Measurements from ENCODE around the gene ZNF655.
"Not testable (repeated sequence)": the region's sequence is repeated elsewhere in the genome, so short reads cannot be mapped to it uniquely, and the experiment has no call there.

The ZNF655 gene, protein sequence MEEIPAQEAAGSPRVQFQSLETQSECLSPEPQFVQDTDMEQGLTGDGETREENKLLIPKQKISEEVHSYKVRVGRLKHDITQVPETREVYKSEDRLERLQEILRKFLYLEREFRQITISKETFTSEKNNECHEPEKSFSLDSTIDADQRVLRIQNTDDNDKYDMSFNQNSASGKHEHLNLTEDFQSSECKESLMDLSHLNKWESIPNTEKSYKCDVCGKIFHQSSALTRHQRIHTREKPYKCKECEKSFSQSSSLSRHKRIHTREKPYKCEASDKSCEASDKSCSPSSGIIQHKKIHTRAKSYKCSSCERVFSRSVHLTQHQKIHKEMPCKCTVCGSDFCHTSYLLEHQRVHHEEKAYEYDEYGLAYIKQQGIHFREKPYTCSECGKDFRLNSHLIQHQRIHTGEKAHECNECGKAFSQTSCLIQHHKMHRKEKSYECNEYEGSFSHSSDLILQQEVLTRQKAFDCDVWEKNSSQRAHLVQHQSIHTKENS

DNA sequence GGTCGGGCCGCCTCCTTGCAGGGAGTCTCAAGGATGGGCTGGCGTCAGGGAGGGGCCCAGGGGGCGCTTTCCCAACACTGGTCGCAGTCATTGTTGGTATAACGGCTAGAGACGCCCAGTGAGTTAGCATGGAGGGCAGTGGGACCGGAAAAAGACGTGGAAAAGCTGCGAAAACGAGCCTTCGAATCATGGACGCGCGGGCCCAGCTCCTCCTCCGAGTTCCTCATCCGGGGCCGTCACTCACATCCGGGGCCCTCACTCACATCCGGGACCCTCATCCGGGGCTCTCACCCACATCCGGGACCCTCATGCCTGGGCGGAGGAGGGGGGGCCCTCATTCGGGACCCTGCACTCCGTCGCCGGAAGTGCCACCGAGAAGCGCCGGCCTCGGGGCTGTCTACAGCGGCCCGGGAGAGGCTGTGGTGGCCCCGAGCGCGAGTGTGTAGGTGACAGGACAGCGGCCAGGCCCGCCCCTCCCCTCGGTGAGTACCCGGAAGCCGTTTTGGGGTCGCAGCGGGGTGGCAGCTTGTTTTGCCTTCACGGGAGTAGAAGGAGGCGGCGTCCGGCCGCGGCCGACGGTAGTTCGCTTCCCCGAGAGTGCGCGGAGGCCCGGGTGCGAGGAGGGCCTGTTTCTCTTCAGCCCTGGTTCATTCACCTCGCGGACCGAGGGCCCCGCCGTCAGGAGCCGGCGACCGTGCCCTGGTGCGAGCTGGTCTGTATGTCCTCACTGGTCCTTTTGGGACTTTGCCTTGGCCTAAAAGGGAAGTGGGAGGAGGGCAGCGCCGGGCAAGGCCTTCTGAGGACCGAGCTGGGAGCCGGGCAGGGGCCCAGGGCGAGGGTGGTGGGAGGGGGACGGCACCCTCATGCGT lies at the start of gene ZNF655:
TSS of gene ZNF655 (plus strand) at position 337 of the 869 bp plus-strand sequence. CDS start 1,918 bp downstream, outside the sequence.
- peak; percentile 88 for DNase-seq

DNA sequence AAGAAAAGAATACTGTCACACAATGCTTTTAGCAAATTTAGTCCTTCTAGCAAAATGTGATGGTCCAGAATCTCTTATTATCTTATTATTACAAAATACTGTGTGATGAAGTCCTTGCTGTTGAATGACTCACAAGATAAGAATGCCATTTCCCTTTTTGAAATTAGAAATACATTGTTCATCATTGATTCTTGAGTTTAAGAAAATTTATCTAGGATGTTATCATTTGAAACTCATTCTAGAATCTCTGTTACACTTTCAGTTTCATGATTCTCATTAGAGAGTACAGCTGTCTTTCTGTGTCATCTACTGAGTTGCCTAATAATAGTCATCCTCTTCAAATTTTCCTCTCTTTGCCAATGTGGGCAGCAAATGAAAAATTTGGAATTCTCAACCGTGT lies 44.4 kb upstream of the ZNF655 start:
- DNase-seq = no peak

DNA sequence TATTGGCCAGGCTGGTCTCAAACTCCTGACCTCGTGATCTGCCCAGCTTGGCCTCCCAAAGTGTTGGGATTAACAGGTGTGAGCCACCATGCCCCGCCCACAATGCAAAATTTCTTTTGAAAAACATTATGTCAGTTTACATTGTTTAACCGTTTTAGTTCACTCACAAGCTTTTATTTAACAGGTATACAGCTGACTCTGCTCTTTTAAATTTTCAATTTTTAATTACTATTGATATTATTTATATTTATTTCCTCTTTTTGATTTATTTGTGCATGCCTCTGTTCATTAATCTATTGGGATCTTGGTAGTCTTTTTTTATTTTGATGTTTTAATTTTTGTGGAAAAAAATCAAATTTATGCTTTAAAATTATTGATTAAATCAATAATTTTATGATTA lies 37.0 kb upstream of the ZNF655 start:
- no peak for DNase-seq

DNA sequence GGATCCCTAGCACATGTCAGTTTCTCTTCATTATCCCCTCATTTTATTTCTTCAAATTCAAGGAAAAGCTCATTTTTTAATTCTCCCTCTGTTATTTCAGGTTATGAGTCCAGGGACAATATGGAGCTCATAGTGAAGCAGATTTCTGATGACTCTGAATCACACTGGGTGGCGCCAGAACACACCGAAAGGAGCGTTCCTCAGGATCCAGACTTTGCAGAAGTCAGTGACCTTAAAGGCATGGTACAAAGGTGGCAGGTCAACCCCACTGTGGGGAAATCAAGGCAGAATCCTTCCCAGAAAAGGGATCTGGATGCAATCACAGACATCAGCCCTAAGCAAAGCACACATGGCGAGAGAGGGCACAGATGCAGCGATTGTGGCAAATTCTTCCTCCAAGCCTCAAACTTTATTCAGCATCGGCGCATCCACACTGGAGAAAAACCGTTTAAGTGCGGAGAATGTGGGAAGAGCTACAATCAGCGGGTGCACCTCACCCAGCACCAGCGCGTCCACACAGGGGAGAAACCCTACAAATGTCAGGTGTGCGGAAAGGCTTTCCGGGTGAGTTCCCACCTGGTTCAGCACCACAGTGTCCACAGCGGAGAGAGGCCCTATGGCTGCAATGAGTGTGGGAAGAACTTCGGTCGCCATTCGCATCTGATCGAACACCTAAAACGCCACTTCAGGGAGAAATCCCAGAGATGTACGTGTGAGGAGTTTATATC lies 32.6 kb upstream of the ZNF655 start:
- DNase-seq = no peak

DNA sequence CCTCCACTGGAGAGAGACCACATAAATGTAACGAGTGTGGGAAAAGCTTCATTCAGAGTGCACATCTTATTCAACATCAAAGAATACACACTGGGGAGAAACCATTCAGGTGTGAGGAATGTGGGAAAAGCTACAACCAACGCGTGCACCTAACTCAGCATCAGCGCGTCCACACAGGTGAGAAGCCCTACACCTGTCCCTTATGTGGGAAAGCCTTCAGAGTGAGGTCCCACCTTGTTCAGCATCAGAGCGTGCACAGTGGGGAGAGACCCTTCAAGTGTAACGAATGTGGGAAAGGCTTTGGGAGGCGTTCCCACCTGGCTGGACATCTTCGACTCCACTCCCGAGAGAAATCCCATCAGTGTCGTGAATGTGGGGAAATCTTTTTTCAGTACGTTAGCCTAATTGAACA lies 27.1 kb upstream of the ZNF655 start:
- DNase-seq = no peak

DNA sequence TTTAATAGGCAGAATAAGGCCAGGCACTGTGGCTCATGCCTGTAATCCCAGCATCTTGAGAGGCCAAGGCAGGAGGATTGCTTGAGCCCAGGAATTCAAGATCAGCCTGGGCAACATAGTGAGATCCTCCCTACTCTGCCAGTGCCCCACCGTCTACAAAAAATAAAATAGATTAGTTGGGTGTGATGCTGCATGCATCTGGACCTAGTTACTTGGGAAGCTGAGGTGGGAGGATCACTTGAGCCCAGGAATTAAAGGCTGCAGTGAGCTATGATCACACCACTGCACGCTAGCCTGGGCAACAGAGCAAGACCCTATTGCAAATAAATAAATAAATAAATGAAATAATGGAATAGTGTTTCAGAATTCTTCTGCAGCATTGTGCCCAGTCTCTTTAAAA lies 22.8 kb upstream of the ZNF655 start:
- no peak for DNase-seq

DNA sequence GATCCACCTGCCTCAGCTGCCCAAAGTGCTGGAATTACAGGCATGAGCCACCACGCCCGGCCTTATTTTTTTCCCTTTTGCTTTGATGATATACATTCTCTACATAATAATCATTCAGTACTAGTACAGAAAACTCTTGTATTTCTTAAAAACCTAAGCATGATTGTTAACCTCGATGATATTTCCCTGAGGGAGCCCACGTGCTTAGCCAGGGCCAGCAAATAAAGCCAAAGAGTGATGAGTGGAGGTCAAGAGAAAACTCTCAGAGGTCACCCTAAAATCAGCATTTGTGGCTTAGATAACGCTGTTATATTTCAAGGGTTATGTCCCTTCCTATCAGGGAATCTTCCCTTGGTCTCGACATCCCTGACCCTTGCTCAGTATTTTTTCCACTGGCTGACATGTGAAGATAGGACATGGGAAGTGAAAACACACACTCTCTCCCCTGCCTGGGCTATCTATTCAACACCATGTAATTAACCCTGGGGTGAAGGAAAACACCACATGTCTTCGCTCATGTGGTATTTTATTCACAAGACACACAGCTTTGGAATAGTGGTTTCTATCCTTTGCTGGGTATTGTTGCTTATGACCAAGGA lies 19.1 kb upstream of the ZNF655 start:
- no peak for DNase-seq

DNA sequence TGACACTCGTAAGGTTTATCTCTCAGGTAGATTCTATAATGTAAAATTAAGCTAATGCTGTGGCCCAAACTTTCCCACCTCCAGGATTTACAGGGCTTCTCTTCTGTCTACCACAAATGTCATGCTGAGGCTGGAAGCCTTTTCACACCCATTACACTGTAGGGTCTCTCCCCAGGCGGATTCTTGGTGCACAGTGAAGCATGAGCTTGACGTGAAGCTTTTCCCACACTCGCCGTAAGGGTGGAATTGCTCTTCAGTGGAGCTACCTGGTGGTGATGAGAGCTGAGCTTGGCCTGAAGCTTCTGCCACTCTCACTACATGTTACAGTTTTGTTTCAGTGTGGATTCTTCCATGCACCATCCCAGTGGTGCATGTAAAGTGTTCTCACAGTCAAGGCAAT lies 17.9 kb upstream of the ZNF655 start:
- no peak for DNase-seq

DNA sequence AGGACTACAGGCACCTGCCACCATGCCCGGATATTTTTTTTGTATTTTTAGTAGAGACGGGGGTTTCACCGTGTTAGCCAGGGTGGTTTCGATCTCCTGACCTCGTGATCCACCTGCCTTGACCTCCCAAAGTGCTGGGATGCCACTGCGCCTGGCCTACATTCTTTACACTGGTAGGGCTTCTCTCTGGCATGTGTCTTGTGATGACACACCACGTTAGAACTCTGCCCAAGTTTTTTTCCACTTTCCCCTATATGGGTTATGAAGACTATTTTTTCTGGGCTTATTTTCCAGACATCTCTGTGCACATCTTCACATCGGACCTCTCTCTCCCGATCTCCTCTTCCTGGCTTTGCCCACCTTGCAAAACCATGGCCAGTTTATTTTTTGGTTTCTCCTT lies 17.2 kb upstream of the ZNF655 start:
- DNase-seq = no peak

DNA sequence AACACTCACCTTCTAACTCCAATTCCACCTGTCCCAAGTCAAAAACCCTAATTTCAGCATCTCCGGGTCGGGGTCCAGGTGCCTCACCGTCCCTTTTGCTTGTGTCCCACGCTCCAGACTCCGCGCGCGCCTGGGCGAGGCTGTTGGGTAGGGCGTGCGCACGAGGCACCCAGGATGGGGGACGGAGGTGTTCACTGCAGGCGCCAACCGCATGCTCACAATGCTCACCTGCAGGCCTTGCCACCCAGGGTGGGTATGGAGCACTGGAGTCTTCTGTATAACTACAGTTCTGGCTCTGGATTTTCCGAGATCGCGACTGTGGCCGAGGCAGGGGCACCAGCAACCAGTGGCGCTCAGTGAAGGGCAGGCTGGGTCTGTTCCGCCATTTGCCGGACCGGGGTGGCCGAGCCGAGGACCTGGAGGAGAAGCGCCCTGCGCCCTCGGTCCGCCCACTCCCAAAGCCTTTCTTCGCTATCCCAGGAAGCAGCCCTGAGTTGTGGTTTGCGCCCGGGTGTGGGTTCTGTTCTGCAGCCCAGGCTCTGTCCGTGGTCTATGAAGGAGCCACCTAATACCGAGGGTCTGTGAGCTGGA lies 15.3 kb upstream of the ZNF655 start:
- no peak for DNase-seq

DNA sequence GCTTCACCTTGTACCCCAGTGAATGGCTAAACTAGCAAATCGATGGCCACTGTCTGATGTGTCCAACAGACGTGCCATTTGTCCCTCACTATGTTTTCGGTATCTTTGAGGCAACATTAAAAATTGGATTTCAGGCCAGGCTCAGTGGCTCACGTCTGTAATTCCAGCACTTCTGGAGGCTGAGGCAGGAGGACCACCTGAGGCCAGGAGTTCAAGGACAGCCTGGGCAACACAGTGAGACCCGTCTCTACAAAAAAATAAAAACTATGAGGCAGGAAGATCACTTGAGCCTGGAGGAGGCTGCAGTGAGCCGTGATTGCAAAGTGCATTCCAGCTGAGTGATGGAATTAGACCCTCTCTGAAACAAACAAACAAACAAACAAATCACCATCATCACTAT lies 14.5 kb upstream of the ZNF655 start:
- no peak for DNase-seq

DNA sequence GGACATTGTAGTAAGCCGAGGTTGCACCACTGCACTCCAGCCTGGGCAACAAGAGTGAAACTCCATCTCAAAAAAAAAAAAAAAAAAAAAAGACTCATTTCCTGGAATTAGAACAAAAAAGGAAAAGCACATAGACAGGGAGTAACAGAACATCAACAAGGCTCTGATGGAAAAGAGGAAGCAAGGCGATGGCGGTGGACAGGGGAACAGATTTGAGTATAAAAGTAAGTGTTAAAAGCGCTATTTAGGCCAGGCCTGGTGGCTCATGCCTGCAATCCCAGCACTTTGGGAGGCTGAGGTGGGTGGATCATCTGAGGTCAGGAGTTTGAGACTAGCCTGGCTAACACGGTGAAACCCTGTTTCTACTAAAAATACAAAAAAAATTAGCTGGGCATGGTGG lies 13.1 kb upstream of the ZNF655 start:
- DNase-seq = not testable (repeated sequence)

DNA sequence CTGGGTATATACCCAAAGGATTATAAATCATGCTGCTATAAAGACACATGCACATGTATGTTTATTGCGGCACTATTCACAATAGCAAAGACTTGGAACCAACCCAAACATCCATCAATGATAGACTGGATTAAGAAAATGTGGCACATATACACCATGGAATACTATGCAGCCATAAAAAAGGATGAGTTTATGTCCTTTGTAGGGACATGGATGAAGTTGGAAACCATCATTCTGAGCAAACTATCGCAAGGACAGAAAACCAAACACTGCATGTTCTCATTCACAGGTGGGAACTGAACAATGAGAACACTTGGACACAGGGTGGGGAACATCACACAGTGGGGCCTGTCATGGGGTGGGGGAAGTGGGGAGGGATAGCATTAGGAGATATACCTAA lies 8.9 kb upstream of the ZNF655 start:
- not testable (repeated sequence) for DNase-seq

DNA sequence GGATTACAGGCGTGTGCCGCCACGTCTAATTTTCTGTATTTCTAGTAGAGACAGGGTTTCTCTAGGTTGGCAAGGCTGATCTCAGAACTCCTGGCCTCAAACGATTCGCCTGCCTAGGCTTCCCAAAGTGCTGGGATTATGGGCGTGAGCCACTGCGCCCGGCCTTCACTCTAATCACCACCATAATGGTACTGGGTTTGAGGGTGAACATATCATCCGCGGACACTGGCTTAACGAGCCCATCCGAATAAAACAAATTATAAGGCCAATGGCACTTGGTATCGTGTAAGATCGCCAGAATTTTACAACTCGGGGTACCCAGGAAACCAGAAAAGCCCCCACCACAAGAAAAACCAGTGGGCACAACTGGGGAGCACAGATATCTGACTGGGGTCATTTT lies 7.1 kb upstream of the ZNF655 start:
- no peak for DNase-seq

DNA sequence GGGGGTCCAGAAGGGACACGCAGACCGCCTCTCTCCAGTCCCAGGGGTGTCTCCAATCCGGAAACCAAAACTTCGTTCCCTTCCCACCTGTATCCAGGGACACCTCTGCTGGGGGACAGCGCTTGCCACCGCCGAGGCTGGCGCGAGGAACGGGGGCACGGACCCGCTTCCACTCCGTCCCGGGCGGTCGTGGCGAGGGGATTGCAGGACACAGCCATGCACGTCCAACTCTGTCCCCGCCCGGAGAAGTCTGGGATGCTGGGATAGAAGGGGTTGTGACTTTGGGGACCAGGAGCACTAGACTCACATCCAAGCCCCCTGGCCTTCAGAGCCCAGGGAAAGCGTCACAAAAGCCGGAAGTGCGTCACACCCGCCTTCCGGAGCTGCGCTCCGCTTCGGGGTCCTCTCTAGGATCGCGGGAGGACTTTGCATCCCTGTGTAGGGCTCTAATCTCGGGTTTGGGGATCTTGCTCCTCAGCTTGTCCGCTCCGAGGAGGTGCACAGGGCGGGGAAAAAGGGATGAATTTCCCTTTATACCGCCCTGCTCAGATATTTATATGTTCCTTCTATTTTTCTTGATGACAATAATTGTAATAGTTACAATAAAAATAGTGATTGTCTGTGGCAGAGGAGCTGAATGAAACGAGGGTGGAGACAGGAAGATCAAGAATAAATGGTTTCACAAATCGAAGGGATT lies 6.5 kb upstream of the ZNF655 start, which contains the start of gene FAM200A:
TSS of gene FAM200A (minus strand) at position 348 of the 697 bp plus-strand sequence. CDS start 3,707 bp downstream, outside the sequence.
- DNase-seq = peak; percentile 74

DNA sequence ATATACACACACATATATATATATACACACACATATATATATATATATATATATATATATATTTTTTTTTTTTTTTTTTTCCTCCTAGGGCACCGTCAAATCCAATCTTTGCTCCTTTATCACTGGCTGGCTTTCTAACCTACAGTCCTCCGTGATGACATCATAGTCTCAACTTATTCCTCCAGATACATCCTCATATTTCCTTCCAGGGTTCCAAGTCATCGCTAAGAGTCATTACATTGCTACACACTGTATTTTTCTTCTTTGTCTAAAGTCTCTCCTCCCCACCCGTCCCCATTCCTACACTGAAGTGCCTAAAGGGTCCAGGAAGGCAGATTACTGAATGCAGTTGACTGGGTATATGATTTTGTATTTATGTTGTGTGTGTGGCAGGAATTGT lies 5.4 kb upstream of the ZNF655 start:
- DNase-seq = no peak

DNA sequence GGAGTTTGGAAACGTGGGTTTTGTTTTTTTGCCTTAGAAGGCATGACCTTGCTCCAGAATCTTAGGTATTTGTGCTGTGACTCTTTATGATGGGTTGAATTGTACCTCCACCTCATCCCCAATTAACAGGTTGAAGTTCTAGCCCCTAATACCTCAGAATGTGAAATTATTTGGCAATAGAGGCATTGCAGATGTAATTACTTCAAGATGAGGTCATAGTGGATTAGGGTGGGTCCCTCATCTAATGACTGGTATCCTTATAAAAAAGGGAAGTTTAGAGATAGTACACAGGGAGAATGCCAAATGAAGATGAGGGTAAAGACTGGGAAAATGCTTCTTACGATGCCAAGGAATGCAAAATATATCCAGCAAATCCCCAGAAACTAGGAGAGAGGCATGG lies 3.5 kb upstream of the ZNF655 start:
- no peak for DNase-seq

DNA sequence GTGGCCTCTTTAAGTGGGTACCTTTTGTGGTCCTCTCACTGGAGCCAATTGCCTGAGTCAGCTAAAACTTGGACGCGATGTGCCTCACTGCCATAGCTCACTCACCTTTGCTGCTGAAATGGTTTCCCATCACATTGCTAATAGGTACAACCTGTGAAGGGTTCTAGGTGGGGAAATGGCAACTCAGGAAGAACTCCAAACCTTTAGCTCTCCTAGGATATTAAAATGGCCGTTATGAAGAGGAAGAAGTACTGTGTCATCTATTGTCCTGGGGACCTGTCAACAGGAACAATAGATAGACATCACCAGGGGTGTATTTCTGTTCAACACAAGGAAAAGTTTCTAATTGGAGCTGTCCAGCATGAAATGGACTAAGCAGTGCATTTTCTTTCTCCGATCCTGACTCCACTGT lies 1.2 kb upstream of the ZNF655 start:
- DNase-seq = no peak

DNA sequence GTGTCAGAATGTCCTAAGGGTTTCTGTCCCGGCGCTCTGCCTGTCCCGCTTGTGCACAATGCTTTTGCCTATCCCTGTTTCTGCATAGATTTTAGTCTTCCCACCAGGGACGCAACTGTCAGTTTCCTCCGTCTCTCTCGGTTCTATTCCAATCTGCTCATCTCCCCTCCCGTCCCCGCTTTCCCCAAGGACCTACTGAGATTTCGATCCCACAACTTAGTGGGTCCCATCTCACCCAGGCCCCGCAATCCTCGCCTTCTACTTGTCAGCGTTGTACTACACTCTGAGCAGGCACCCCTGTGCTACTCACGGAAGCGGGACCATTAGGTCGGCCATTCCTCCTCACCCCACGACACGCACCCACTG lies 519 bp upstream of the ZNF655 start:
- DNase-seq = no peak

DNA sequence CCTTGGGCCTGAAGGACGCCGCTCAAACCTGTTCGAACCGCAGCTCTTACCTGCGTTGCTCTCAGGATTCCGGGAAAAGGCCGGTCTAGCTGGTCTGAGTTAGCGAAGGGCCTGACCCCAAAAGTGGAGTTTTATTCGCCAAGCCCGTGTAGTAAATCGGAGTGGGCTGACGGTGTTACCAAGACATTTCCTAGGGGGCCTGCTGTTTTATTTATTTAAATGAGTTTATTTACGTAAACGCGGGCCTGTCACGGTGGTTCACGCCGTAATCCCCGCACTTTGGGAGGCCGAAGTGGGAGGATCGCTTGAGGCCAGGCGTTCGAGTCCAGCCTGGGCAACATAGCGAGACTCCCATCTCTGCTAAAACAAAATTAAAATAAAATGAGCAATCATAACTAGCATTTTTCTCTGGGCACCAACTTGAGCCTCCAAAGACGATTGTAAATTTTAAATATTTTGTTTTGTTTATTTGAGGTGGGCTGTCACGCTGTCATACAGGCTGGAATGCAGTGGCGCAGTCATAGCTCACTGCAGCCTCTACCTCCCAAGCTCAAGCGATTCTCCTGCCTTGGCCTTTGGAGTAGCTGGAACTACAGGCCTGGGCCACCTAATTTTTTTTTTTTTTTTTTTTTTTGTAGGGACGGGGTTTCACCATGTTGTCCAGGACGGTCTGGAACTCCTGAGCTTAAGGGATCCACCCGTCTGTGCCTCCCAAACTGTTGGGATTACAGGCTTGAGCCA lies 903 bp downstream of the ZNF655 start:
- DNase-seq = no peak

Data from activated effector memory CD4-positive, alpha-beta T cell treated with Interleukin-2 at 50 U/mL for 16 hours (primary cell).